DND-41 (cell line): Measurements from ENCODE around the gene MRS2.

Experiments used
- CTCF ChIP-seq: IDR thresholded peaks from 2 replicates; pipeline ENCODE4 v1.5.1; 2012; ENCODE audit warnings: borderline replicate concordance, low read length, moderate library complexity, mild to moderate bottlenecking; ENCODE audit not compliant: poor library complexity, severe bottlenecking; ENCODE audit errors: extremely low read depth
- EZH2 ChIP-seq: IDR thresholded peaks from 3 replicates; pipeline ENCODE4 v1.6.1; 2012; ENCODE audit warnings: borderline replicate concordance, low read depth, mild to moderate bottlenecking, moderate library complexity, low read length, inconsistent platforms; ENCODE audit not compliant: severe bottlenecking

- TF ChIP-seq CTCF (no peak), EZH2 (no peak)
These were observed 7.9 kb downstream of the MRS2 start for GRCh38 chr6:24410622-24411021.
